ENCODE results near the gene ILDR1.

Gene ILDR1

GRCh38 chr3:122014741-122015140, 7.3 kb downstream of the ILDR1 start:
- DNase-seq = no peak

GRCh38 chr3:122013448-122013925, 8.6 kb downstream of the ILDR1 start:
- no peak for DNase-seq

- DNase-seq = no peak
These were observed 9.2 kb downstream of the ILDR1 start for GRCh38 chr3:122012821-122013220.

- no peak for DNase-seq
These were observed 10.7 kb downstream of the ILDR1 start for GRCh38 chr3:122011396-122011795.

GRCh38 chr3:122010506-122010905, 11.5 kb downstream of the ILDR1 start:
- no peak for DNase-seq

GRCh38 chr3:122008166-122008565, 13.9 kb downstream of the ILDR1 start:
- DNase-seq = no peak

GRCh38 chr3:122006267-122006666, 15.8 kb downstream of the ILDR1 start:
- DNase-seq = no peak

- no peak for DNase-seq
These were observed 17.0 kb downstream of the ILDR1 start for GRCh38 chr3:122004991-122005565.

- no peak for DNase-seq
These were observed 17.9 kb downstream of the ILDR1 start for GRCh38 chr3:122004107-122004506.

GRCh38 chr3:122003606-122004005, 18.4 kb downstream of the ILDR1 start:
- no peak for DNase-seq

- DNase-seq = no peak
These were observed 18.9 kb downstream of the ILDR1 start for GRCh38 chr3:122003112-122003511.

GRCh38 chr3:122002611-122003010, 19.4 kb downstream of the ILDR1 start:
- no peak for DNase-seq

GRCh38 chr3:122001892-122002291, 20.2 kb downstream of the ILDR1 start:
- no peak for DNase-seq

- DNase-seq = no peak
These were observed 21.0 kb downstream of the ILDR1 start for GRCh38 chr3:122000936-122001605.

GRCh38 chr3:121999931-122000330, 22.1 kb downstream of the ILDR1 start:
- DNase-seq = no peak

GRCh38 chr3:121998611-121999473, 23.2 kb downstream of the ILDR1 start:
- no peak for DNase-seq

GRCh38 chr3:121998030-121998580, 23.9 kb downstream of the ILDR1 start:
- DNase-seq = no peak

GRCh38 chr3:121997372-121997771, 24.7 kb downstream of the ILDR1 start:
- DNase-seq = no peak

GRCh38 chr3:121996441-121996840, 25.6 kb downstream of the ILDR1 start:
- DNase-seq = no peak

- no peak for DNase-seq
These were observed 26.6 kb downstream of the ILDR1 start for GRCh38 chr3:121995161-121996137.

- DNase-seq = no peak
These were observed 27.5 kb downstream of the ILDR1 start for GRCh38 chr3:121994551-121994950.

Measured in effector CD8-positive, alpha-beta T cell (primary cell).